Measurements from ENCODE around the gene GRM7.

Gene GRM7

GRCh38 chr3:7588236-7588635 is 727.3 kb downstream of the GRM7 start:
- Histone ChIP-seq H3K27ac (ENCODE audit: low read length) (no peak overlapping the region), H3K36me3 (ENCODE audit: control insufficient read depth in 2 of 2, insufficient read depth in 2 of 2, low read length in 2 of 2) (no peaks in the 10 kb centered on the region), H3K4me1 (ENCODE audit: control insufficient read depth, insufficient read depth, low read length) (no peaks in the 10 kb centered on the region), H3K4me3 (ENCODE audit: low read length in 2 of 2) (no peak overlapping the region), H3K9me3 (ENCODE audit: control insufficient read depth in 2 of 2, low read length in 2 of 2) (no peaks in the 10 kb centered on the region), H3K9ac (ENCODE audit: low read length in 2 of 2) (no peak overlapping the region), H3K27me3 (ENCODE audit: control insufficient read depth in 1 of 2, insufficient read depth in 2 of 2, low read length in 2 of 2) (no peaks in the 10 kb centered on the region)

GRCh38 chr3:7589526-7589925 is 728.6 kb downstream of the GRM7 start:
- Histone ChIP-seq H3K27me3 (ENCODE audit: control insufficient read depth in 1 of 2, insufficient read depth in 2 of 2, low read length in 2 of 2) (no peaks in the 10 kb centered on the region), H3K9ac (ENCODE audit: low read length in 2 of 2) (no peak overlapping the region), H3K27ac (ENCODE audit: low read length) (no peak overlapping the region), H3K4me3 (ENCODE audit: low read length in 2 of 2) (no peak overlapping the region), H3K9me3 (ENCODE audit: control insufficient read depth in 2 of 2, low read length in 2 of 2) (no peaks in the 10 kb centered on the region), H3K36me3 (ENCODE audit: control insufficient read depth in 2 of 2, insufficient read depth in 2 of 2, low read length in 2 of 2) (no peaks in the 10 kb centered on the region), H3K4me1 (ENCODE audit: control insufficient read depth, insufficient read depth, low read length) (no peaks in the 10 kb centered on the region)

- Histone ChIP-seq H3K27me3 (ENCODE audit: control insufficient read depth in 1 of 2, insufficient read depth in 2 of 2, low read length in 2 of 2) (no peaks in the 10 kb centered on the region), H3K9ac (ENCODE audit: low read length in 2 of 2) (no peak overlapping the region), H3K36me3 (ENCODE audit: control insufficient read depth in 2 of 2, insufficient read depth in 2 of 2, low read length in 2 of 2) (no peaks in the 10 kb centered on the region), H3K4me3 (ENCODE audit: low read length in 2 of 2) (no peak overlapping the region), H3K4me1 (ENCODE audit: control insufficient read depth, insufficient read depth, low read length) (no peaks in the 10 kb centered on the region), H3K9me3 (ENCODE audit: control insufficient read depth in 2 of 2, low read length in 2 of 2) (no peaks in the 10 kb centered on the region), H3K27ac (ENCODE audit: low read length) (no peak overlapping the region)
Observed at GRCh38 chr3:7602297-7602696, 741.4 kb downstream of the GRM7 start.

- Histone ChIP-seq H3K27ac (ENCODE audit: low read length) (no peak overlapping the region), H3K27me3 (ENCODE audit: control insufficient read depth in 1 of 2, insufficient read depth in 2 of 2, low read length in 2 of 2) (no peaks in the 10 kb centered on the region), H3K4me1 (ENCODE audit: control insufficient read depth, insufficient read depth, low read length) (no peaks in the 10 kb centered on the region), H3K4me3 (ENCODE audit: low read length in 2 of 2) (no peak overlapping the region), H3K9me3 (ENCODE audit: control insufficient read depth in 2 of 2, low read length in 2 of 2) (no peaks in the 10 kb centered on the region), H3K36me3 (ENCODE audit: control insufficient read depth in 2 of 2, insufficient read depth in 2 of 2, low read length in 2 of 2) (no peaks in the 10 kb centered on the region), H3K9ac (ENCODE audit: low read length in 2 of 2) (no peak overlapping the region)
Observed at GRCh38 chr3:7607083-7607482, 746.2 kb downstream of the GRM7 start.

- H3K27me3 ChIP-seq (ENCODE audit: control insufficient read depth in 1 of 2, insufficient read depth in 2 of 2, low read length in 2 of 2) = no peaks in the 10 kb centered on the region
- no peak overlapping the region for H3K27ac ChIP-seq (ENCODE audit: low read length)
- no peaks in the 10 kb centered on the region for H3K4me1 ChIP-seq (ENCODE audit: control insufficient read depth, insufficient read depth, low read length)
- H3K9ac ChIP-seq (ENCODE audit: low read length in 2 of 2) = no peak overlapping the region
- no peaks in the 10 kb centered on the region for H3K9me3 ChIP-seq (ENCODE audit: control insufficient read depth in 2 of 2, low read length in 2 of 2)
- H3K4me3 ChIP-seq (ENCODE audit: low read length in 2 of 2) = no peak overlapping the region
- H3K36me3 ChIP-seq (ENCODE audit: control insufficient read depth in 2 of 2, insufficient read depth in 2 of 2, low read length in 2 of 2) = no peaks in the 10 kb centered on the region
Observed at GRCh38 chr3:7607676-7608075, 746.8 kb downstream of the GRM7 start.

GRCh38 chr3:7610634-7611033 is 749.7 kb downstream of the GRM7 start:
- H3K4me3 ChIP-seq (ENCODE audit: low read length in 2 of 2) = no peak overlapping the region
- no peaks in the 10 kb centered on the region for H3K36me3 ChIP-seq (ENCODE audit: control insufficient read depth in 2 of 2, insufficient read depth in 2 of 2, low read length in 2 of 2)
- H3K9me3 ChIP-seq (ENCODE audit: control insufficient read depth in 2 of 2, low read length in 2 of 2) = no peaks in the 10 kb centered on the region
- no peaks in the 10 kb centered on the region for H3K4me1 ChIP-seq (ENCODE audit: control insufficient read depth, insufficient read depth, low read length)
- no peaks in the 10 kb centered on the region for H3K27me3 ChIP-seq (ENCODE audit: control insufficient read depth in 1 of 2, insufficient read depth in 2 of 2, low read length in 2 of 2)
- no peak overlapping the region for H3K27ac ChIP-seq (ENCODE audit: low read length)
- H3K9ac ChIP-seq (ENCODE audit: low read length in 2 of 2) = no peak overlapping the region

GRCh38 chr3:7615043-7615442 is 754.1 kb downstream of the GRM7 start:
- no peaks in the 10 kb centered on the region for H3K27me3 ChIP-seq (ENCODE audit: control insufficient read depth in 1 of 2, insufficient read depth in 2 of 2, low read length in 2 of 2)
- H3K9me3 ChIP-seq (ENCODE audit: control insufficient read depth in 2 of 2, low read length in 2 of 2) = no peaks in the 10 kb centered on the region
- H3K27ac ChIP-seq (ENCODE audit: low read length) = no peak overlapping the region
- no peaks in the 10 kb centered on the region for H3K4me1 ChIP-seq (ENCODE audit: control insufficient read depth, insufficient read depth, low read length)
- no peak overlapping the region for H3K9ac ChIP-seq (ENCODE audit: low read length in 2 of 2)
- H3K36me3 ChIP-seq (ENCODE audit: control insufficient read depth in 2 of 2, insufficient read depth in 2 of 2, low read length in 2 of 2) = no peaks in the 10 kb centered on the region
- no peak overlapping the region for H3K4me3 ChIP-seq (ENCODE audit: low read length in 2 of 2)

- H3K9me3 ChIP-seq (ENCODE audit: control insufficient read depth in 2 of 2, low read length in 2 of 2) = no peaks in the 10 kb centered on the region
- H3K27ac ChIP-seq (ENCODE audit: low read length) = no peak overlapping the region
- no peaks in the 10 kb centered on the region for H3K36me3 ChIP-seq (ENCODE audit: control insufficient read depth in 2 of 2, insufficient read depth in 2 of 2, low read length in 2 of 2)
- H3K4me1 ChIP-seq (ENCODE audit: control insufficient read depth, insufficient read depth, low read length) = no peaks in the 10 kb centered on the region
- no peak overlapping the region for H3K9ac ChIP-seq (ENCODE audit: low read length in 2 of 2)
- H3K4me3 ChIP-seq (ENCODE audit: low read length in 2 of 2) = no peak overlapping the region
- H3K27me3 ChIP-seq (ENCODE audit: control insufficient read depth in 1 of 2, insufficient read depth in 2 of 2, low read length in 2 of 2) = no peaks in the 10 kb centered on the region
Observed at GRCh38 chr3:7618606-7619005, 757.7 kb downstream of the GRM7 start.

GRCh38 chr3:7620401-7620800 is 759.5 kb downstream of the GRM7 start:
- Histone ChIP-seq H3K27me3 (ENCODE audit: control insufficient read depth in 1 of 2, insufficient read depth in 2 of 2, low read length in 2 of 2) (no peaks in the 10 kb centered on the region), H3K9me3 (ENCODE audit: control insufficient read depth in 2 of 2, low read length in 2 of 2) (no peaks in the 10 kb centered on the region), H3K4me1 (ENCODE audit: control insufficient read depth, insufficient read depth, low read length) (no peaks in the 10 kb centered on the region), H3K27ac (ENCODE audit: low read length) (no peak overlapping the region), H3K36me3 (ENCODE audit: control insufficient read depth in 2 of 2, insufficient read depth in 2 of 2, low read length in 2 of 2) (no peaks in the 10 kb centered on the region), H3K4me3 (ENCODE audit: low read length in 2 of 2) (no peak overlapping the region), H3K9ac (ENCODE audit: low read length in 2 of 2) (no peak overlapping the region)

- Histone ChIP-seq H3K9ac (ENCODE audit: low read length in 2 of 2) (no peak overlapping the region), H3K27me3 (ENCODE audit: control insufficient read depth in 1 of 2, insufficient read depth in 2 of 2, low read length in 2 of 2) (no peaks in the 10 kb centered on the region), H3K27ac (ENCODE audit: low read length) (no peak overlapping the region), H3K4me3 (ENCODE audit: low read length in 2 of 2) (no peak overlapping the region), H3K4me1 (ENCODE audit: control insufficient read depth, insufficient read depth, low read length) (no peaks in the 10 kb centered on the region), H3K9me3 (ENCODE audit: control insufficient read depth in 2 of 2, low read length in 2 of 2) (no peaks in the 10 kb centered on the region), H3K36me3 (ENCODE audit: control insufficient read depth in 2 of 2, insufficient read depth in 2 of 2, low read length in 2 of 2) (no peaks in the 10 kb centered on the region)
Observed at GRCh38 chr3:7621046-7621630, 760.2 kb downstream of the GRM7 start.

GRCh38 chr3:7621651-7622050 is 760.7 kb downstream of the GRM7 start:
- H3K36me3 ChIP-seq (ENCODE audit: control insufficient read depth in 2 of 2, insufficient read depth in 2 of 2, low read length in 2 of 2) = no peaks in the 10 kb centered on the region
- no peaks in the 10 kb centered on the region for H3K27me3 ChIP-seq (ENCODE audit: control insufficient read depth in 1 of 2, insufficient read depth in 2 of 2, low read length in 2 of 2)
- no peak overlapping the region for H3K27ac ChIP-seq (ENCODE audit: low read length)

More at GRCh38 chr3:7621651-7622050, 760.7 kb downstream of the GRM7 start:
- no peak overlapping the region for H3K9ac ChIP-seq (ENCODE audit: low read length in 2 of 2)
- H3K9me3 ChIP-seq (ENCODE audit: control insufficient read depth in 2 of 2, low read length in 2 of 2) = no peaks in the 10 kb centered on the region
- no peaks in the 10 kb centered on the region for H3K4me1 ChIP-seq (ENCODE audit: control insufficient read depth, insufficient read depth, low read length)
- no peak overlapping the region for H3K4me3 ChIP-seq (ENCODE audit: low read length in 2 of 2)
